ENCODE measurements around the gene C9orf50. TPM values are rescaled to one million over a fixed set of nuclear protein-coding genes. Genes with fewer than 3 reads are reported as not detected.

Gene C9orf50
- total and polyA plus RNA-seq, 2 experiments from 2014 or later = not detected

DNA sequence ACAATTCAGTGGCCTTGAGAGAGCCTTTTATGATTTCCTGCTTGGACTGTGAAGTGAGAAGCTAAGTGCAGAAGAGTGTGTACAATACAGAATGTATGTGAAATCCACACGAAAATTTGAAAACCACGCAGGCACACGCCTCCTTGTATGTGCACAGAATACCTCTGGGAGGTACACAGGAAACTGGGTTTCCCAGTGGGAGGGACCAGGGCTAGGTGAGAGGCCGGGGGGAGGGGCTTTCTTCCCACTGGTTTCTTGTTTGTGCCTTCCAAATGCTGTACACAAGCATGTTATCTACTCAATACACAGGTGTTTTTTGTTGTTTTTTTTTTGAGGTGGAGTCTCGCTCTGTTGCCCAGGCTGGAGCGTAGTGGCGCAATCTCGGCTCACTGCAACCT, 16.1 kb downstream of the C9orf50 start:
- ATAC-seq (no peak), DNase-seq (ENCODE audit: low spot score) (no peak)
- H3K9me2 ChIP-seq (ENCODE audit: insufficient read depth) = no peaks in the 10 kb centered on the region
- H3K4me1 Mint-ChIP-seq = peaks cover 27% of the 10 kb centered on the region
- peaks cover 21% of the 10 kb centered on the region for H3K27me3 Mint-ChIP-seq (ENCODE audit: insufficient read depth, low read depth, poor library complexity)
- no peaks in the 10 kb centered on the region for H3K36me3 Mint-ChIP-seq (ENCODE audit: low read depth)
- H3K4me3 ChIP-seq = no peak overlapping the region
- H3K4me1 ChIP-seq (ENCODE audit: insufficient read depth) = peaks cover 23% of the 10 kb centered on the region; the same call in 1 of the 2 replicates
- no peak overlapping the region for H3K4me3 Mint-ChIP-seq
- no peak overlapping the region for H3K27ac ChIP-seq (ENCODE audit: low read depth)
- H3K36me3 ChIP-seq (ENCODE audit: insufficient read depth) = no peaks in the 10 kb centered on the region
- no peaks in the 10 kb centered on the region for H3K79me2 ChIP-seq (replicated peaks; ENCODE audit: insufficient read depth)
- H3K27me3 ChIP-seq (ENCODE audit: insufficient read depth) = peaks cover 11% of the 10 kb centered on the region
- no peaks in the 10 kb centered on the region for H4K20me1 ChIP-seq (replicated peaks; ENCODE audit: insufficient read depth)
- H2AFZ ChIP-seq = no peak overlapping the region
- H3K27ac Mint-ChIP-seq = no peak overlapping the region
- peaks cover 4% of the 10 kb centered on the region; the same call in 1 of the 2 replicates for H3F3A ChIP-seq (replicated peaks; ENCODE audit: low read depth)
- no peaks in the 10 kb centered on the region for H3K9me3 Mint-ChIP-seq
- no peak overlapping the region for H3K4me2 ChIP-seq
- no peak for TF ChIP-seq EZH2 (IDR thresholded peaks at IDR 0.05; ENCODE audit: low read depth, unreplicated experiment)
- no peak for TF ChIP-seq STAT1 (IDR thresholded peaks at IDR 0.05; ENCODE audit: unreplicated experiment)
- no peak for TF ChIP-seq CREB1 (CRISPR knock-in tag; IDR thresholded peaks at IDR 0.05; ENCODE audit: low read depth)

DNA sequence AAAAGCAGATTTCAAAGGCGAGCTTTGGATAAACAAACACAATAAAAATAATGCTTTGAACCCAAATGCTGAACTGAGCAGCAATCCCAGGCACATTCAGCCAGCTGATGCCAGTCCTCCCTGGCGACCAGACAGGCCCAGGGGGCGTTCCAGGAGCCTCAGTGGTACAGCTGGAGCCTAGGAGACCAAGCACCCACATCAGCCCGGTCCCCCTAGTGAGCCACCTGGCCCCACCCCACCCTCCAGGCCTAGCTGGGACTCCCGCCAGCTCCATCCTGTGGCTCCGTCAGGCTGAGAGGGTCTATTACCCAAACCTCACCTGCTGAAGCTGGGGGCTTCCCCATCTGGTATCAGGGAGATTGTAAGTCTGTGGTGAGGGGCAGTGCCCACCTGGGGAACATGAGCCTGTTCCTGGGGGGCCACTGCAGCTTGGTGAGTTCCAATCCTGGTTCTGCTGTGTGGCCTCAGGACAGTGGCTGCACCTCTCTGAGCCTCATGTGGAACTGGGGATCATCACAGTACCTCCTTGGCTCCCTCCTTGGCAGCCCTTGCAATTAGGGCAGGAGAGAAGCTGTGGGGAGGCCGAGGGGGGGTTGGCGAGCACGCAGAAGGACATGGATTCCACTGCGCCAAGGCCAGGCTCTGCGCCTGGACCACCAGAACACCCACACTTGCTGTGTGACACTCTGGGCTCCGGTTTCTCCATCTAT, 16.7 kb downstream of the C9orf50 start:
- DNase-seq (ENCODE audit: low spot score) (no peak), ATAC-seq (no peak)
- Mint-ChIP-seq H3K27me3 (ENCODE audit: insufficient read depth, low read depth, poor library complexity) (peaks cover 26% of the 10 kb centered on the region), H3K9me3 (no peaks in the 10 kb centered on the region), H3K36me3 (ENCODE audit: low read depth) (no peaks in the 10 kb centered on the region), H3K4me1 (peaks cover 25% of the 10 kb centered on the region), H3K27ac (no peak overlapping the region), H3K4me3 (no peak overlapping the region)
- Histone ChIP-seq H3K4me3 (no peak overlapping the region), H3K4me1 (ENCODE audit: insufficient read depth) (peaks cover 23% of the 10 kb centered on the region; the same call in 1 of the 2 replicates), H3K36me3 (ENCODE audit: insufficient read depth) (no peaks in the 10 kb centered on the region), H3F3A (replicated peaks; ENCODE audit: low read depth) (peaks cover 4% of the 10 kb centered on the region; the same call in 1 of the 2 replicates), H2AFZ (no peak overlapping the region), H3K27me3 (ENCODE audit: insufficient read depth) (peaks cover 11% of the 10 kb centered on the region), H3K4me2 (no peak overlapping the region), H4K20me1 (replicated peaks; ENCODE audit: insufficient read depth) (no peaks in the 10 kb centered on the region), H3K9me2 (ENCODE audit: insufficient read depth) (no peaks in the 10 kb centered on the region), H3K27ac (ENCODE audit: low read depth) (no peak overlapping the region), H3K79me2 (replicated peaks; ENCODE audit: insufficient read depth) (no peaks in the 10 kb centered on the region)
- TF ChIP-seq EZH2phosphoT487 (IDR thresholded peaks at IDR 0.05; ENCODE audit: unreplicated experiment) = no peak
- TF ChIP-seq, protein P1, sequence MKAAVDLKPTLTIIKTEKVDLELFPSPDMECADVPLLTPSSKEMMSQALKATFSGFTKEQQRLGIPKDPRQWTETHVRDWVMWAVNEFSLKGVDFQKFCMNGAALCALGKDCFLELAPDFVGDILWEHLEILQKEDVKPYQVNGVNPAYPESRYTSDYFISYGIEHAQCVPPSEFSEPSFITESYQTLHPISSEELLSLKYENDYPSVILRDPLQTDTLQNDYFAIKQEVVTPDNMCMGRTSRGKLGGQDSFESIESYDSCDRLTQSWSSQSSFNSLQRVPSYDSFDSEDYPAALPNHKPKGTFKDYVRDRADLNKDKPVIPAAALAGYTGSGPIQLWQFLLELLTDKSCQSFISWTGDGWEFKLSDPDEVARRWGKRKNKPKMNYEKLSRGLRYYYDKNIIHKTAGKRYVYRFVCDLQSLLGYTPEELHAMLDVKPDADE (IDR thresholded peaks at IDR 0.05) = no peak
- TF ChIP-seq, protein P2, sequence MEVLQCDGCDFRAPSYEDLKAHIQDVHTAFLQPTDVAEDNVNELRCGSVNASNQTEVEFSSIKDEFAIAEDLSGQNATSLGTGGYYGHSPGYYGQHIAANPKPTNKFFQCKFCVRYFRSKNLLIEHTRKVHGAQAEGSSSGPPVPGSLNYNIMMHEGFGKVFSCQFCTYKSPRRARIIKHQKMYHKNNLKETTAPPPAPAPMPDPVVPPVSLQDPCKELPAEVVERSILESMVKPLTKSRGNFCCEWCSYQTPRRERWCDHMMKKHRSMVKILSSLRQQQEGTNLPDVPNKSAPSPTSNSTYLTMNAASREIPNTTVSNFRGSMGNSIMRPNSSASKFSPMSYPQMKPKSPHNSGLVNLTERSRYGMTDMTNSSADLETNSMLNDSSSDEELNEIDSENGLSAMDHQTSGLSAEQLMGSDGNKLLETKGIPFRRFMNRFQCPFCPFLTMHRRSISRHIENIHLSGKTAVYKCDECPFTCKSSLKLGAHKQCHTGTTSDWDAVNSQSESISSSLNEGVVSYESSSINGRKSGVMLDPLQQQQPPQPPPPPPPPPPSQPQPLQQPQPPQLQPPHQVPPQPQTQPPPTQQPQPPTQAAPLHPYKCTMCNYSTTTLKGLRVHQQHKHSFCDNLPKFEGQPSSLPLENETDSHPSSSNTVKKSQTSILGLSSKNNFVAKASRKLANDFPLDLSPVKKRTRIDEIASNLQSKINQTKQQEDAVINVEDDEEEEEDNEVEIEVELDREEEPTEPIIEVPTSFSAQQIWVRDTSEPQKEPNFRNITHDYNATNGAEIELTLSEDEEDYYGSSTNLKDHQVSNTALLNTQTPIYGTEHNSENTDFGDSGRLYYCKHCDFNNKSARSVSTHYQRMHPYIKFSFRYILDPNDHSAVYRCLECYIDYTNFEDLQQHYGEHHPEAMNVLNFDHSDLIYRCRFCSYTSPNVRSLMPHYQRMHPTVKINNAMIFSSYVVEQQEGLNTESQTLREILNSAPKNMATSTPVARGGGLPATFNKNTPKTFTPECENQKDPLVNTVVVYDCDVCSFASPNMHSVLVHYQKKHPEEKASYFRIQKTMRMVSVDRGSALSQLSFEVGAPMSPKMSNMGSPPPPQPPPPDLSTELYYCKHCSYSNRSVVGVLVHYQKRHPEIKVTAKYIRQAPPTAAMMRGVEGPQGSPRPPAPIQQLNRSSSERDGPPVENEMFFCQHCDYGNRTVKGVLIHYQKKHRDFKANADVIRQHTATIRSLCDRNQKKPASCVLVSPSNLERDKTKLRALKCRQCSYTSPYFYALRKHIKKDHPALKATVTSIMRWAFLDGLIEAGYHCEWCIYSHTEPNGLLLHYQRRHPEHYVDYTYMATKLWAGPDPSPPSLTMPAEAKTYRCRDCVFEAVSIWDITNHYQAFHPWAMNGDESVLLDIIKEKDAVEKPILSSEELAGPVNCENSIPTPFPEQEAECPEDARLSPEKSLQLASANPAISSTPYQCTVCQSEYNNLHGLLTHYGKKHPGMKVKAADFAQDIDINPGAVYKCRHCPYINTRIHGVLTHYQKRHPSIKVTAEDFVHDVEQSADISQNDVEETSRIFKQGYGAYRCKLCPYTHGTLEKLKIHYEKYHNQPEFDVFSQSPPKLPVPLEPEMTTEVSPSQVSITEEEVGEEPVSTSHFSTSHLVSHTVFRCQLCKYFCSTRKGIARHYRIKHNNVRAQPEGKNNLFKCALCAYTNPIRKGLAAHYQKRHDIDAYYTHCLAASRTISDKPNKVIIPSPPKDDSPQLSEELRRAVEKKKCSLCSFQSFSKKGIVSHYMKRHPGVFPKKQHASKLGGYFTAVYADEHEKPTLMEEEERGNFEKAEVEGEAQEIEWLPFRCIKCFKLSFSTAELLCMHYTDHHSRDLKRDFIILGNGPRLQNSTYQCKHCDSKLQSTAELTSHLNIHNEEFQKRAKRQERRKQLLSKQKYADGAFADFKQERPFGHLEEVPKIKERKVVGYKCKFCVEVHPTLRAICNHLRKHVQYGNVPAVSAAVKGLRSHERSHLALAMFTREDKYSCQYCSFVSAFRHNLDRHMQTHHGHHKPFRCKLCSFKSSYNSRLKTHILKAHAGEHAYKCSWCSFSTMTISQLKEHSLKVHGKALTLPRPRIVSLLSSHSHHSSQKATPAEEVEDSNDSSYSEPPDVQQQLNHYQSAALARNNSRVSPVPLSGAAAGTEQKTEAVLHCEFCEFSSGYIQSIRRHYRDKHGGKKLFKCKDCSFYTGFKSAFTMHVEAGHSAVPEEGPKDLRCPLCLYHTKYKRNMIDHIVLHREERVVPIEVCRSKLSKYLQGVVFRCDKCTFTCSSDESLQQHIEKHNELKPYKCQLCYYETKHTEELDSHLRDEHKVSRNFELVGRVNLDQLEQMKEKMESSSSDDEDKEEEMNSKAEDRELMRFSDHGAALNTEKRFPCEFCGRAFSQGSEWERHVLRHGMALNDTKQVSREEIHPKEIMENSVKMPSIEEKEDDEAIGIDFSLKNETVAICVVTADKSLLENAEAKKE (CRISPR knock-in tag; IDR thresholded peaks at IDR 0.05) = no peak
- TF ChIP-seq CREB1 (CRISPR knock-in tag; IDR thresholded peaks at IDR 0.05; ENCODE audit: low read depth) = no peak
- TF ChIP-seq, protein P3, sequence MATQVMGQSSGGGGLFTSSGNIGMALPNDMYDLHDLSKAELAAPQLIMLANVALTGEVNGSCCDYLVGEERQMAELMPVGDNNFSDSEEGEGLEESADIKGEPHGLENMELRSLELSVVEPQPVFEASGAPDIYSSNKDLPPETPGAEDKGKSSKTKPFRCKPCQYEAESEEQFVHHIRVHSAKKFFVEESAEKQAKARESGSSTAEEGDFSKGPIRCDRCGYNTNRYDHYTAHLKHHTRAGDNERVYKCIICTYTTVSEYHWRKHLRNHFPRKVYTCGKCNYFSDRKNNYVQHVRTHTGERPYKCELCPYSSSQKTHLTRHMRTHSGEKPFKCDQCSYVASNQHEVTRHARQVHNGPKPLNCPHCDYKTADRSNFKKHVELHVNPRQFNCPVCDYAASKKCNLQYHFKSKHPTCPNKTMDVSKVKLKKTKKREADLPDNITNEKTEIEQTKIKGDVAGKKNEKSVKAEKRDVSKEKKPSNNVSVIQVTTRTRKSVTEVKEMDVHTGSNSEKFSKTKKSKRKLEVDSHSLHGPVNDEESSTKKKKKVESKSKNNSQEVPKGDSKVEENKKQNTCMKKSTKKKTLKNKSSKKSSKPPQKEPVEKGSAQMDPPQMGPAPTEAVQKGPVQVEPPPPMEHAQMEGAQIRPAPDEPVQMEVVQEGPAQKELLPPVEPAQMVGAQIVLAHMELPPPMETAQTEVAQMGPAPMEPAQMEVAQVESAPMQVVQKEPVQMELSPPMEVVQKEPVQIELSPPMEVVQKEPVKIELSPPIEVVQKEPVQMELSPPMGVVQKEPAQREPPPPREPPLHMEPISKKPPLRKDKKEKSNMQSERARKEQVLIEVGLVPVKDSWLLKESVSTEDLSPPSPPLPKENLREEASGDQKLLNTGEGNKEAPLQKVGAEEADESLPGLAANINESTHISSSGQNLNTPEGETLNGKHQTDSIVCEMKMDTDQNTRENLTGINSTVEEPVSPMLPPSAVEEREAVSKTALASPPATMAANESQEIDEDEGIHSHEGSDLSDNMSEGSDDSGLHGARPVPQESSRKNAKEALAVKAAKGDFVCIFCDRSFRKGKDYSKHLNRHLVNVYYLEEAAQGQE (IDR thresholded peaks at IDR 0.05; ENCODE audit: unreplicated experiment) = no peak
- no peak for TF ChIP-seq EZH2 (IDR thresholded peaks at IDR 0.05; ENCODE audit: low read depth, unreplicated experiment)
- no peak for TF ChIP-seq ZNF331 (CRISPR knock-in tag; IDR thresholded peaks at IDR 0.05; ENCODE audit: low read depth)
- no peak for TF ChIP-seq POLR2AphosphoS5 (IDR thresholded peaks at IDR 0.05; ENCODE audit: low read depth)
- TF ChIP-seq JUNB (IDR thresholded peaks at IDR 0.05; ENCODE audit: unreplicated experiment) = no peak

All from GM23338 (cell line).